LNCAP (cell line): ENCODE measurements around the gene CFAP65.

ENCODE experiments used
- TF ChIP-seq, protein P1 (sequence below): fragments of 450-650 bp; IDR thresholded peaks from 2 replicates; pipeline ENCODE4 v1.5.1; 2017; ENCODE audit warnings: mild to moderate bottlenecking

Gene CFAP65

GRCh38 chr2:218984239-218985020 is 56.9 kb downstream of the CFAP65 start:
- TF ChIP-seq, protein P1, sequence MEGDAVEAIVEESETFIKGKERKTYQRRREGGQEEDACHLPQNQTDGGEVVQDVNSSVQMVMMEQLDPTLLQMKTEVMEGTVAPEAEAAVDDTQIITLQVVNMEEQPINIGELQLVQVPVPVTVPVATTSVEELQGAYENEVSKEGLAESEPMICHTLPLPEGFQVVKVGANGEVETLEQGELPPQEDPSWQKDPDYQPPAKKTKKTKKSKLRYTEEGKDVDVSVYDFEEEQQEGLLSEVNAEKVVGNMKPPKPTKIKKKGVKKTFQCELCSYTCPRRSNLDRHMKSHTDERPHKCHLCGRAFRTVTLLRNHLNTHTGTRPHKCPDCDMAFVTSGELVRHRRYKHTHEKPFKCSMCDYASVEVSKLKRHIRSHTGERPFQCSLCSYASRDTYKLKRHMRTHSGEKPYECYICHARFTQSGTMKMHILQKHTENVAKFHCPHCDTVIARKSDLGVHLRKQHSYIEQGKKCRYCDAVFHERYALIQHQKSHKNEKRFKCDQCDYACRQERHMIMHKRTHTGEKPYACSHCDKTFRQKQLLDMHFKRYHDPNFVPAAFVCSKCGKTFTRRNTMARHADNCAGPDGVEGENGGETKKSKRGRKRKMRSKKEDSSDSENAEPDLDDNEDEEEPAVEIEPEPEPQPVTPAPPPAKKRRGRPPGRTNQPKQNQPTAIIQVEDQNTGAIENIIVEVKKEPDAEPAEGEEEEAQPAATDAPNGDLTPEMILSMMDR, result no peak

DNA sequence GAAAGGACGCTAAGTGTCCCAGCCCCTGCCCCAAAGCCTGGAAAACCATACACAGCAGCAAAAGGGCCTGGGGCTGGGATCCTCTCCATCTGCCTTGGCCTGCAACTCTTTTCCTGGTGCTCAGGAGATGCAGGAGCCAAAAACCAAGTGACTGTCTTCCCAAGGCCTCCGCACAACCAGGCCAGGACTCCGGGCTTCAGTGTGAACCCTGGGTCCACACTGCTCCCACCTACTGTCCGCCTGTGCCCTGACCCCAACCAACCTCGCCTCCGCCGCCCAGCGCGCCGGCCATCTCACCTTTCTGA is 57.4 kb downstream of the CFAP65 start:
- TF ChIP-seq, protein P1, result no peak

DNA sequence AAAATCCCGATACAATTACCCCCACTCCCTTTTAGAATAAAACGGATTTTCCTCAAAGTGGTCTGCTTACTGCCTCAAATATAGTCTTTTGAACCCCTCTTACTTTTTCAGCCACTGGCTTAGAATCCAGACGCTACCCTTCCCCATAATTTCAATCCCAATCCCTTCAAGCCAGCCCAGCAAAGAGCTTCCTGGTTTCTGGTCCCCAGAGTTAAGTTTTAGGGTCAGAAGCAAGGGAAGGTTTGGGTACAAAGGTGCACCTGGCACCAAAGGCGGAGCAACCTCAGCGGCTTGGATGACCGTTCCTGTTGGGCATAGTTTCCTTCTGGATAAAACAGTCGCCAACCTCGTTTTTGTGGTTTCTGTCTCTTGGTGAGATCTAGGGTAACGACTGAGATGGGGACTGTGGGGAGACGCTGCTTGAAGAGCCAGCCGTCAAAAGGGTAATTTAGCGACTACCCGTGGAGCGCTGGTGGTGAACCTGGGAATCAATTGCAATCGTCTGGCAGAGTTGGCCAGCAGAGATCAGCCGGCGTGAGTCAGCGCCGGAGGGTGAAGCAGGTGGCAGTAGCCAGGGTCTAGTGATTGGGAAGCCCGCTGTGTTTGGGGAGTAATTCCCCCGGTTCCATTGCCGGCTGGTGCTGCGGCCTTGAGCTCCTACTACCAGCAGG is 57.9 kb downstream of the CFAP65 start:
- TF ChIP-seq, protein P1, result no peak

DNA sequence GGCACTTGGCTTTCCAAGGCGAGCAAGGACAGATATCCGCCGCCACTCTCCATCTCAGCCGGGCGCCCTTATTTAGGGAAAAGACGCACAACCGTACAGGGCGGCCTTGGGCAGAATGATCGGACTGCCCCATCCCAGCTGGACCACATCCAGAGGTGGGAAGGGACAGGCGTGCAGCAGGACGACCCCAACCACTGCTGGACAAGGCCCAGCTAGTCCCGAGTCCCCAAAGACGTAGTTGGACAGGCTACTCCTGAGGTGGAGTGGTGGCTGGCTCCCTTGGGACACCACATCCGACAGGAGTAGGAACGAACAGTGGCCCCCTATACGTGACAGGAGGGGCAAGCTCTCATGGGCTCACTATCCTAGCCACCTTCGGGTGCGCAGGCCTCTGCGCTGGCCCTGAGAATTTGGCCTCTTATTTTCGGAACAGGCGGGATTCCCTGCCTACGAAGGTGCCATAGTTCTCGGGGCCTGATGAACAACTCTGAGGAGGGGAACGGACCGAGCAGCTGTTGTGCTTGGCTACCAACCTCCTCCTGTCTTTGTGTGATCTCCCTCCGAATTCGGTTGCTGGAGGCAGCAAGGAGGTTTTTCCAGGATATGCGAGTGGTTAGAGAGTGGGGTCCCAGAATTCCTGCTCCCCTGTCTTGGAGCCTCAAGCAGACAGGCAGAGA is 58.6 kb downstream of the CFAP65 start:
- TF ChIP-seq, protein P1, result no peak

DNA sequence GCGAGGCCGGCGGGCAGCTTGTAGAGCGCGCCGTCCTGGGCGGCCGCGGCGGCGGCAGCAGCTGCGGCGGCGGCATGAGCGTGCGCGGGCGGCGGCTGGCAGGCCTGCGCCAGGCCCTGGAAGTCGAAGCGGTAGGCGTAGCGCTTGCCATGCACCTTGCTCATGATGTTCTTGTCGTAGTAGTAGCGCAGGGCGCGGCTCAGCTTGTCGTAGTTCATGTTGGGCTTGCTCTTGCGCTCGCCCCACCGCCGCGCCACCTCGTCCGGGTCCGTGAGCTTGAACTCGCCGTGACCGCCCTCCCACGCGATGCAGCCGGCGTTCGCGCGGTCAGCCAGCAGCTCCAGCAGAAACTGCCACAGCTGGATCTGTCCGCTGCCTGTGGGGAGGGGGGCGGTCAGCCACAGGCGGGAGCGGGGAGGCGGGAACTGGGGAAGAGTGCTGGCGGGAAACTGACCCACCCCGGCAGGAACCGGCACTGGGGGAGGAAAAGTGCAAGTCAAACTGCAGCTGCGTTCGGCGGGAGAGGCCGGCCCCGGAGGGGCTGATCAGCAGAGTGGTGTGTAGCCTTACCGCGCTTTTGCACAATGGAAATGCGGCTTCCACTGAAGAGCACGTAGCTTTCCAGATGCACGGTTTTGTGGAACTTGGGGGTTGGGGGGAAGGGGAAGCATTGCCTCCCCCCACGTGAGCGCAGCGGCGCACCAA is 59.3 kb downstream of the CFAP65 start:
- TF ChIP-seq, protein P1, result no peak

DNA sequence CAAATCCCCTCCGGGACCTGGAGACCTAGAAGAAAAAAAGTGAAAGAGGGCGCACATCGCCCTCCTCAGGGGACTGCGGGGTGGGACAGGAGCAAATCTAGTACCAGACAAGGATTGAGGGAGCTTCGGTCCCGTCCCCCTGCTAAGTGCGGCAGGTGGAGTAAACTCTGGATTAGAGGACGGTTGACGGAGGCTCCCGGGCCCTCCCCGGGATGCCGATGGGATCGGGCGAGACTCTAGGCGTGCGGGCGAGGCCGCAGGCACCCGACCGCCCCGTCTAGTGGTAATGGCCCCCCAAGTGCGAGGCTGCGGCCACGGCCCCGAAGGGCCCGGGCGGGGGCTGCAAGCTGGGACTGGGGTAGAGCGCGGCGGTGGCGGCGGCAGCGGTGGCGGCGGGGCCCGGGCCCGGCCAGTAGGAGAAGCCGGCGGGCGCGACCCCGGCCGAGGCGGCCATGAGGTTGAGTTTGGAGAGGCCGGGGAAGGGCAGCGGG is 59.9 kb downstream of the CFAP65 start:
- TF ChIP-seq, protein P1, result no peak

DNA sequence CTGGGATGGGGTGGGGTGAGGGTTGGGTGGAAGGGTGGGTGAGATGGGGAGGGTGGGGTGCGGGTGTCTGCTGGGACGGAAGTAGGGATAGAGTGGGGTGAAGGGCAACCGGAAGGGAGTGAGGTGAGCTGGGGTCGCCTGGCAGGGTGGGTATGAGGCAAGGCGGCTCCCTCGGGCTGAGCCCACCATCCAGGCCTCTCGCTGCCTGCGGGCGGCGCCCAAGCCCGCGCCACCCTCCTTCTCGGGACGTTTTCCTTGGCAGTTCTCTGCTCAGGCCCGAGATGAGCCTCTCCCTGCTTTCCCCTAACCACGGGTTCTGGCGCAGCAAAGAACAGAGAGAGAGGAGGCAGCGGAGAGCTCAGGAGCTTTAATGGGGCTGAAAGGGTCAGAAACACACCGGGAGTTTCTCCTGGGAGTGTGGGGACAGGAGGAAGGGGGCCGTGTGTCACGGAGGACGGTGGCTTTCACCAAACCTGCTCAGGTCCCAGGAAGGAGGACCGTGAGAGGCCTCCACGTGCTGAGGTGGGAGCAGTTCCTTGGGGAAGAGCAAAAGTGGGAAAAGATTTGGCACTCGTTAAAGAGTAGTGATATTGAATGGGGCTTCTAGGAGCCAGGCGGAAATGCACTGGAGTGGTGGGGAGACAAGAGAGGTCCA is 60.5 kb downstream of the CFAP65 start:
- TF ChIP-seq, protein P1, result no peak
